Uterus (tissue), 4 donors: Measurements from ENCODE around the gene ADAMTS20. TPM values are rescaled to one million over a fixed set of nuclear protein-coding genes. Genes with fewer than 3 reads are reported as not detected.

Experiments used
- DNase-seq, 2 donors: peaks; one replicate each; pipeline ENCODE4 v3.0.0-alpha.2; 2019 to 2020
- H3K27ac ChIP-seq, 2 donors: fragments of 200-600 bp; sonication (generic); 1 replicate in 1 of 2; 2 replicates in 1 of 2; pipeline ENCODE4 v1.5.1; 2016 to 2018
- H3K27me3 ChIP-seq, 2 donors: fragments of 200-600 bp; sonication (generic); one replicate each; pipeline ENCODE4 v1.5.1; 2018 to 2019; ENCODE audit warnings: control low read depth in 1 of 2
- H3K36me3 ChIP-seq, 2 donors: fragments of 200-600 bp; sonication (generic); one replicate each; pipeline ENCODE4 v1.5.1; 2019; ENCODE audit warnings: control low read depth in 1 of 2
- H3K4me1 ChIP-seq, 2 donors: fragments of 200-600 bp; sonication (generic); one replicate each; pipeline ENCODE4 v1.5.1; 2018 to 2019; ENCODE audit warnings: control low read depth in 1 of 2
- H3K4me3 ChIP-seq, 2 donors: fragments of 200-600 bp; sonication (generic); 1 replicate in 1 of 2; 2 replicates in 1 of 2; pipeline ENCODE4 v1.5.1; 2018 to 2019; ENCODE audit warnings: mild to moderate bottlenecking in 1 of 2
- H3K9me3 ChIP-seq, 2 donors: fragments of 200-600 bp; sonication (generic); one replicate each; pipeline ENCODE4 v1.5.1; 2019; ENCODE audit warnings: control low read depth in 1 of 2
- CTCF ChIP-seq, 4 experiments: fragments of 200-600 bp in 2 of 4; fragments of 450-650 bp in 2 of 4; sonication (generic) in 2 of 4; IDR thresholded peaks; one replicate each; pipeline ENCODE4 v1.5.1; 2016 to 2019; ENCODE audit warnings: antibody characterized with exemption in 4 of 4, mild to moderate bottlenecking in 2 of 4, moderate library complexity in 1 of 4
- POLR2A ChIP-seq, 2 donors: fragments of 450-650 bp; IDR thresholded peaks; one replicate each; pipeline ENCODE4 v1.6.1; 2016; ENCODE audit warnings: antibody characterized with exemption in 2 of 2, mild to moderate bottlenecking in 1 of 2, moderate library complexity in 1 of 2
- intact Hi-C: fragments of 100-400 bp; cut with DNase I; formaldehyde crosslinking; loops from one replicate; pipeline ENCODE4 v1.15.1; 2023; ENCODE audit warnings: low total_unique reads
- total RNA-seq, 4 donors: library from RNA; depleted of rRNA in 3 of 4; stranded (reverse); fragments of >200 nt in 3 of 4; gene quantifications; one replicate each; pipeline versions ENCODE4 v1.1.0 to v1.2.4, GENCODE V29; 2014 to 2023
- donor health status: DM: yes; HTN: yes; CAD: no.

ADAMTS20 gene
- total RNA-seq, 4 donors from 2014 or later, result 1.2 TPM; not detected in 3

- Histone ChIP-seq H3K27me3 (no peaks in the 10 kb centered on the region), H3K4me3 (no peak overlapping the region), H3K36me3 (no peaks in the 10 kb centered on the region), H3K9me3 (no peaks in the 10 kb centered on the region), H3K27ac (no peak overlapping the region), H3K4me1 (no peaks in the 10 kb centered on the region)
- DNase-seq, result no peak
- TF ChIP-seq POLR2A (IDR thresholded peaks at IDR 0.05) (no peak), CTCF (IDR thresholded peaks at IDR 0.05) (no peak)
- intact Hi-C loops, result no loop called here
These were observed 150.9 kb downstream of the ADAMTS20 start for GRCh38 chr12:43401096-43401495.

- Histone ChIP-seq H3K4me1 (no peaks in the 10 kb centered on the region), H3K27me3 (no peaks in the 10 kb centered on the region), H3K27ac (no peak overlapping the region), H3K9me3 (no peaks in the 10 kb centered on the region), H3K36me3 (no peaks in the 10 kb centered on the region), H3K4me3 (no peak overlapping the region)
- TF ChIP-seq POLR2A (IDR thresholded peaks at IDR 0.05) (no peak), CTCF (IDR thresholded peaks at IDR 0.05) (no peak)
- intact Hi-C loops, result no loop called here
- no peak for DNase-seq
These were observed 155.3 kb downstream of the ADAMTS20 start for GRCh38 chr12:43396671-43397070.

GRCh38 chr12:43392116-43392515, 159.9 kb downstream of the ADAMTS20 start:
- DNase-seq, result no peak
- intact Hi-C loops, result no loop called here

GRCh38 chr12:43381879-43382278, 170.1 kb downstream of the ADAMTS20 start:
- TF ChIP-seq CTCF (IDR thresholded peaks at IDR 0.05), result no peak
- TF ChIP-seq POLR2A (IDR thresholded peaks at IDR 0.05), result no peak
- intact Hi-C loops, result no loop called here
- no peak for DNase-seq
- no peak overlapping the region for H3K4me3 ChIP-seq
- H3K9me3 ChIP-seq, result peaks cover 0 to 7% of the 10 kb centered on the region in 2 donors
- H3K36me3 ChIP-seq, result no peaks in the 10 kb centered on the region
- no peak overlapping the region for H3K27ac ChIP-seq
- no peaks in the 10 kb centered on the region for H3K27me3 ChIP-seq
- no peaks in the 10 kb centered on the region for H3K4me1 ChIP-seq

More at GRCh38 chr12:43392116-43392515, 159.9 kb downstream of the ADAMTS20 start:
- Histone ChIP-seq H3K9me3 (no peaks in the 10 kb centered on the region), H3K27me3 (no peaks in the 10 kb centered on the region), H3K36me3 (no peaks in the 10 kb centered on the region), H3K27ac (no peak overlapping the region), H3K4me3 (no peak overlapping the region), H3K4me1 (no peaks in the 10 kb centered on the region)
- no peak for TF ChIP-seq CTCF (IDR thresholded peaks at IDR 0.05)
- TF ChIP-seq POLR2A (IDR thresholded peaks at IDR 0.05), result no peak

GRCh38 chr12:43378448-43378847, 173.6 kb downstream of the ADAMTS20 start:
- no peak for DNase-seq
- no peak overlapping the region for H3K4me3 ChIP-seq
- H3K27ac ChIP-seq, result no peak overlapping the region
- H3K9me3 ChIP-seq, result peaks cover 0 to 7% of the 10 kb centered on the region in 2 donors
- H3K36me3 ChIP-seq, result no peaks in the 10 kb centered on the region
- no peaks in the 10 kb centered on the region for H3K4me1 ChIP-seq
- intact Hi-C loops, result no loop called here
- H3K27me3 ChIP-seq, result no peaks in the 10 kb centered on the region
- TF ChIP-seq CTCF (IDR thresholded peaks at IDR 0.05), result no peak
- TF ChIP-seq POLR2A (IDR thresholded peaks at IDR 0.05), result no peak
